Vagina (tissue), 2 donors: ENCODE results near the gene GALNTL6. TPM values are rescaled to one million over a fixed set of nuclear protein-coding genes. Genes with fewer than 3 reads are reported as not detected.

Experiments
- DNase-seq, 2 donors: peaks; one replicate each; pipeline ENCODE4 v3.0.0-alpha.2; 2017; ENCODE audit errors: extremely low spot score in 2 of 2
- H3K27ac ChIP-seq: fragments of 200-600 bp; sonication (generic); one replicate; pipeline ENCODE4 v1.5.1; 2019
- H3K27me3 ChIP-seq: fragments of 200-600 bp; sonication (generic); one replicate; pipeline ENCODE4 v1.5.1; 2019
- H3K36me3 ChIP-seq, 2 donors: fragments of 200-600 bp; sonication (generic); one replicate each; pipeline ENCODE4 v1.5.1; 2017 to 2019
- H3K4me1 ChIP-seq: fragments of 200-600 bp; sonication (generic); one replicate; pipeline ENCODE4 v1.5.1; 2019
- H3K4me3 ChIP-seq, 2 donors: fragments of 200-600 bp; sonication (generic); 1 replicate in 1 of 2; 2 replicates in 1 of 2; pipeline ENCODE4 v1.5.1; 2016 to 2019
- H3K9me3 ChIP-seq: fragments of 200-600 bp; sonication (generic); one replicate; pipeline ENCODE4 v1.5.1; 2019
- CTCF ChIP-seq, 3 experiments: fragments of 450-650 bp in 2 of 3; fragments of 200-600 bp in 1 of 3; sonication (generic) in 1 of 3; IDR thresholded peaks; one replicate each; pipeline ENCODE4 v1.5.1; 2017 to 2019; ENCODE audit warnings: antibody characterized with exemption in 3 of 3, mild to moderate bottlenecking in 2 of 3, moderate library complexity in 2 of 3
- POLR2A ChIP-seq, 2 donors: fragments of 450-650 bp; IDR thresholded peaks; one replicate each; pipeline ENCODE4 v1.6.1; 2017; ENCODE audit warnings: antibody characterized with exemption in 2 of 2, mild to moderate bottlenecking in 2 of 2, moderate library complexity in 2 of 2
- POLR2AphosphoS5 ChIP-seq, 2 donors: sonication (generic); formaldehyde crosslinking; IDR thresholded peaks; one replicate each; pipeline ENCODE4 v1.9.0; 2017; ENCODE audit warnings: antibody characterized with exemption in 2 of 2, mild to moderate bottlenecking in 2 of 2, low read depth in 1 of 2; ENCODE audit not compliant: insufficient read depth in 1 of 2
- intact Hi-C: fragments of 100-400 bp; cut with DNase I; formaldehyde crosslinking; loops from one replicate; pipeline ENCODE4 v1.15.1; 2023
- total RNA-seq: library from RNA; depleted of rRNA; stranded (reverse); fragments of >200 nt; gene quantifications from one replicate; pipeline ENCODE4 v1.2.3, GENCODE V29; 2016

The GALNTL6 gene
- total RNA-seq, 1 donor from 2014 or later, result 0.74 TPM

- TF ChIP-seq POLR2AphosphoS5 (IDR thresholded peaks at IDR 0.05; ENCODE audit: insufficient read depth in 1 of 2, low read depth in 1 of 2), result no peak
- TF ChIP-seq CTCF (IDR thresholded peaks at IDR 0.05), result no peak
- TF ChIP-seq POLR2A (IDR thresholded peaks at IDR 0.05), result no peak
- Histone ChIP-seq H3K36me3 (no peaks in the 10 kb centered on the region), H3K27ac (no peak overlapping the region), H3K27me3 (no peaks in the 10 kb centered on the region), H3K4me1 (no peaks in the 10 kb centered on the region), H3K9me3 (no peaks in the 10 kb centered on the region), H3K4me3 (no peak overlapping the region)
- intact Hi-C loops, result no loop called here
- no peak for DNase-seq
Observed at GRCh38 chr4:172826861-172827260, 1013.7 kb downstream of the GALNTL6 start.

GRCh38 chr4:172830295-172830764, 1017.1 kb downstream of the GALNTL6 start:
- H3K27me3 ChIP-seq, result no peaks in the 10 kb centered on the region
- H3K27ac ChIP-seq, result no peak overlapping the region
- H3K4me1 ChIP-seq, result no peaks in the 10 kb centered on the region
- peak in 2 of 3 experiments; percentile 30 to 52 for TF ChIP-seq CTCF (IDR thresholded peaks at IDR 0.05)
- TF ChIP-seq POLR2A (IDR thresholded peaks at IDR 0.05), result no peak
- H3K36me3 ChIP-seq, result no peaks in the 10 kb centered on the region
- intact Hi-C loops, result no loop called here
- DNase-seq, result no peak
- H3K9me3 ChIP-seq, result no peaks in the 10 kb centered on the region
- no peak overlapping the region for H3K4me3 ChIP-seq

- intact Hi-C loops, result no loop called here
- H3K9me3 ChIP-seq, result no peaks in the 10 kb centered on the region
- no peaks in the 10 kb centered on the region for H3K27me3 ChIP-seq
- DNase-seq, result no peak
- no peaks in the 10 kb centered on the region for H3K36me3 ChIP-seq
- no peak overlapping the region for H3K4me3 ChIP-seq
- H3K27ac ChIP-seq, result no peak overlapping the region
- TF ChIP-seq CTCF (IDR thresholded peaks at IDR 0.05), result no peak
- TF ChIP-seq POLR2A (IDR thresholded peaks at IDR 0.05), result no peak
- TF ChIP-seq POLR2AphosphoS5 (IDR thresholded peaks at IDR 0.05; ENCODE audit: insufficient read depth in 1 of 2, low read depth in 1 of 2), result no peak
- H3K4me1 ChIP-seq, result no peaks in the 10 kb centered on the region
Observed at GRCh38 chr4:172836661-172837060, 1023.5 kb downstream of the GALNTL6 start.

GRCh38 chr4:172838111-172838510, 1024.9 kb downstream of the GALNTL6 start:
- H3K27ac ChIP-seq, result no peak overlapping the region
- H3K4me1 ChIP-seq, result no peaks in the 10 kb centered on the region
- no peaks in the 10 kb centered on the region for H3K36me3 ChIP-seq
- H3K27me3 ChIP-seq, result no peaks in the 10 kb centered on the region
- TF ChIP-seq POLR2A (IDR thresholded peaks at IDR 0.05) (no peak), CTCF (IDR thresholded peaks at IDR 0.05) (no peak), POLR2AphosphoS5 (IDR thresholded peaks at IDR 0.05; ENCODE audit: insufficient read depth in 1 of 2, low read depth in 1 of 2) (no peak)
- H3K4me3 ChIP-seq, result no peak overlapping the region
- intact Hi-C loops, result no loop called here
- H3K9me3 ChIP-seq, result no peaks in the 10 kb centered on the region
- DNase-seq, result no peak

- DNase-seq, result no peak
- no peaks in the 10 kb centered on the region for H3K36me3 ChIP-seq
- no peaks in the 10 kb centered on the region for H3K27me3 ChIP-seq
- H3K9me3 ChIP-seq, result no peaks in the 10 kb centered on the region
- TF ChIP-seq POLR2A (IDR thresholded peaks at IDR 0.05) (no peak), POLR2AphosphoS5 (IDR thresholded peaks at IDR 0.05; ENCODE audit: insufficient read depth in 1 of 2, low read depth in 1 of 2) (no peak), CTCF (IDR thresholded peaks at IDR 0.05) (no peak)
- intact Hi-C loops, result no loop called here
- H3K4me1 ChIP-seq, result no peaks in the 10 kb centered on the region
- H3K27ac ChIP-seq, result no peak overlapping the region
- no peak overlapping the region for H3K4me3 ChIP-seq
Observed at GRCh38 chr4:172838943-172839342, 1025.7 kb downstream of the GALNTL6 start.
